HEK293T (cell line): ENCODE measurements around the gene CFAP58.

Experiments
- CTCF ChIA-PET: fragments of 350-600 bp; formaldehyde crosslinking; extraction: SDS; loops from one replicate; lab custom pipeline; 2021; ENCODE audit warnings: antibody characterized with exemption, inconsistent platforms; lab: Yijun Ruan, JAX
- POLR2A ChIA-PET: fragments of 350-600 bp; formaldehyde crosslinking; extraction: SDS; loops from one replicate; lab custom pipeline; 2020; ENCODE audit warnings: antibody characterized with exemption, inconsistent platforms; lab: Yijun Ruan, JAX
- DNase-seq: peaks from one replicate; pipeline ENCODE4 v3.0.0; 2012; ENCODE audit warnings: mixed read lengths; ENCODE audit errors: extremely low spot score
- ARNT ChIP-seq: fragments of 450-650 bp; IDR thresholded peaks from 2 replicates; pipeline ENCODE4 v1.6.1; 2017; ENCODE audit warnings: mild to moderate bottlenecking
- BHLHE40 ChIP-seq: fragments of 450-650 bp; IDR thresholded peaks from 2 replicates; pipeline ENCODE4 v1.6.1; 2016; ENCODE audit warnings: mild to moderate bottlenecking, moderate library complexity, borderline replicate concordance
- CTBP1 ChIP-seq: fragments of 450-650 bp; IDR thresholded peaks from 2 replicates; pipeline ENCODE4 v1.6.1; 2016; ENCODE audit warnings: borderline replicate concordance
- ELF4 ChIP-seq: fragments of 450-650 bp; IDR thresholded peaks from 2 replicates; pipeline ENCODE4 v1.6.1; 2017; ENCODE audit warnings: antibody characterized with exemption
- FOXA1 ChIP-seq: fragments of 450-650 bp; IDR thresholded peaks from 2 replicates; pipeline ENCODE4 v1.6.1; 2016; ENCODE audit warnings: mild to moderate bottlenecking
- FOXK2 ChIP-seq: fragments of 450-650 bp; IDR thresholded peaks from 2 replicates; pipeline ENCODE4 v1.6.1; 2016; ENCODE audit warnings: mild to moderate bottlenecking
- FOXM1 ChIP-seq: fragments of 450-650 bp; IDR thresholded peaks from 2 replicates; pipeline ENCODE4 v1.6.1; 2017; ENCODE audit warnings: mild to moderate bottlenecking, borderline replicate concordance
- HDGF ChIP-seq: fragments of 450-650 bp; IDR thresholded peaks from 2 replicates; pipeline ENCODE4 v1.6.1; 2017; ENCODE audit warnings: antibody characterized with exemption, borderline replicate concordance
- L3MBTL2 ChIP-seq: fragments of 450-650 bp; conservative IDR thresholded peaks from 2 replicates; pipeline ENCODE4 v1.6.1; 2016; ENCODE audit warnings: mild to moderate bottlenecking
- LEF1 ChIP-seq: fragments of 450-650 bp; IDR thresholded peaks from 2 replicates; pipeline ENCODE4 v1.6.1; 2017; ENCODE audit warnings: mild to moderate bottlenecking, borderline replicate concordance
- NFRKB ChIP-seq: fragments of 450-650 bp; IDR thresholded peaks from 2 replicates; pipeline ENCODE4 v1.6.1; 2016; ENCODE audit warnings: mild to moderate bottlenecking, moderate library complexity
- SP1 ChIP-seq: fragments of 450-650 bp; IDR thresholded peaks from 2 replicates; pipeline ENCODE4 v1.6.1; 2017
- SUZ12 ChIP-seq: fragments of 450-650 bp; IDR thresholded peaks from 2 replicates; pipeline ENCODE4 v1.6.1; 2016; ENCODE audit warnings: mild to moderate bottlenecking
- TARDBP ChIP-seq: fragments of 450-650 bp; IDR thresholded peaks from 2 replicates; pipeline ENCODE4 v1.6.1; 2016
- ZNF384 ChIP-seq: fragments of 450-650 bp; IDR thresholded peaks from 2 replicates; pipeline ENCODE4 v1.6.1; 2016
- TF ChIP-seq, protein P1 (sequence below): fragments of 450-650 bp; IDR thresholded peaks from 2 replicates; pipeline ENCODE4 v1.6.1; 2016

The CFAP58 gene

DNA sequence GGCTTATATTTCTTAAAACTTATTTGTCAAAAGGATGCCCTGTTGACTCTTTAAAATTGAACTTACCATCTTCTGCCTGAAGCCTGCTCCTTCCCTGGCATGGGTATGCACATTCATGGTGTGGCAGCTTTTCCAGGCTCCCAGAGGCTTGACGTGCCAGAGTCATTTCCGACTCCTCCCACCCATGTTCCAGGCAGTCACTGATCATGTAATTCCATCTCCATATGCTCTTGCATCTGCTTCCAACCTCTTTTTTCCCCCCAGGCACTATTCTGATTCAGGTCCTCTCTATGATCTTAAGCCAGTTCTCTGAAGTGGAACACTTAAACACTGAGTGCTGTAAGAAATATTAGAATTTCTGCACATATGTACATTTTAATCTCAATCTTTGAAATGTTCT lies 82.2 kb downstream of the CFAP58 start:
- POLR2A ChIA-PET = no interaction called here
- no peak for TF ChIP-seq HDGF
- TF ChIP-seq ARNT = no peak
- no peak for TF ChIP-seq SUZ12
- TF ChIP-seq CTBP1 = no peak
- TF ChIP-seq SP1 = no peak
- TF ChIP-seq NFRKB = no peak
- no peak for TF ChIP-seq FOXK2
- no peak for TF ChIP-seq ELF4
- TF ChIP-seq LEF1 = no peak
- TF ChIP-seq TARDBP = no peak
- TF ChIP-seq BHLHE40 = no peak
- TF ChIP-seq, protein P1, sequence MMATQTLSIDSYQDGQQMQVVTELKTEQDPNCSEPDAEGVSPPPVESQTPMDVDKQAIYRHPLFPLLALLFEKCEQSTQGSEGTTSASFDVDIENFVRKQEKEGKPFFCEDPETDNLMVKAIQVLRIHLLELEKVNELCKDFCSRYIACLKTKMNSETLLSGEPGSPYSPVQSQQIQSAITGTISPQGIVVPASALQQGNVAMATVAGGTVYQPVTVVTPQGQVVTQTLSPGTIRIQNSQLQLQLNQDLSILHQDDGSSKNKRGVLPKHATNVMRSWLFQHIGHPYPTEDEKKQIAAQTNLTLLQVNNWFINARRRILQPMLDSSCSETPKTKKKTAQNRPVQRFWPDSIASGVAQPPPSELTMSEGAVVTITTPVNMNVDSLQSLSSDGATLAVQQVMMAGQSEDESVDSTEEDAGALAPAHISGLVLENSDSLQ = no peak
- no peak for TF ChIP-seq FOXA1
- no peak for TF ChIP-seq L3MBTL2

DNA sequence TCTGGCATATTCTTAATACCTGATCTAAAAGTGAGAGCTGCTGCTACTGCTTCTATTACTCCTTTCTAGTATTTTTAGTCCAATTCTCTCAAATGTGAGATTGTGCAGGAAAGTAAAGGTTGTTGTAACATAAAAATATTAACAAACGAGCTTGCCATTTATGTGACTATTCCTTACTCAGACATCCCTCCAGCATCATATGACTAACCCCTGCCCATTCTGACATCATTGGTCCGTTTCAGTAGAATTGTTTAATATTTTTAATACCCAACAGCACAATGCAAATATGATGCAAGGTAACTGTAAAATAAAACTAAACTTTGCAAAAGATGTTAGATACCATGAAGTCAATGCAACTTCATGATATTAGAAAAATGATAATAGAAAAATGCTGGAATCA lies 83.6 kb downstream of the CFAP58 start:
- CTCF ChIA-PET = no interaction called here
- TF ChIP-seq ARNT (no peak), SP1 (no peak), CTBP1 (no peak), SUZ12 (no peak), BHLHE40 (no peak), L3MBTL2 (no peak), NFRKB (no peak), FOXM1 (no peak), FOXA1 (no peak), ELF4 (no peak), LEF1 (no peak), TARDBP (no peak)
- POLR2A ChIA-PET = no interaction called here
- no peak for DNase-seq

More for the DNA sequence above, 82.2 kb downstream of the CFAP58 start:
- no peak for DNase-seq
- CTCF ChIA-PET = no interaction called here

DNA sequence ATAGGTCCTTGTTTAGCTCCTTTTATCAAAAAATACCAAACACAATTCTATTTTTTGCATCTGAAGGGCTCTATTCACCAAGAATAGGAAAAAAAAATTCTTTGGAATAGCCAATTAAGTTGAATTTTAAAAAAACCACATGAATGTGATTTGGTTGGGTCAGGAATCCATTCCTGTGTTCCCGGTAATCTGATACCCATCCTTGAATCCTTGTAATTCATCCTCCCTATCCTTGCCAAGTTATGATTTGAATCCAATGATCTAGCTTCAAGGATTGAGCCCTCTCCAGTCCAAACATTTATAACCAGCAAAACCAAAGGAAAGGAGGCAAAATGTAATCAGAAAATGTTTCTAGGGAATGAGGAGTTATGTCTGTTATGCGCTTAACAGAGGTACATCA lies 86.6 kb downstream of the CFAP58 start:
- CTCF ChIA-PET = interaction anchor here (0.6 to 0.7 kb wide), 2 partner anchors 10 to 180 kb away, joined by 3 read pairs; no protein-coding TSS in a partner anchor
- no peak for DNase-seq
- POLR2A ChIA-PET = no interaction called here
- TF ChIP-seq LEF1 (no peak), FOXM1 (no peak), HDGF (no peak), ZNF384 (no peak), SP1 (no peak), BHLHE40 (no peak), SUZ12 (no peak), CTBP1 (no peak), ELF4 (no peak), NFRKB (no peak), ARNT (no peak), FOXK2 (no peak), L3MBTL2 (no peak), TARDBP (no peak)
- TF ChIP-seq, protein P1 = no peak

DNA sequence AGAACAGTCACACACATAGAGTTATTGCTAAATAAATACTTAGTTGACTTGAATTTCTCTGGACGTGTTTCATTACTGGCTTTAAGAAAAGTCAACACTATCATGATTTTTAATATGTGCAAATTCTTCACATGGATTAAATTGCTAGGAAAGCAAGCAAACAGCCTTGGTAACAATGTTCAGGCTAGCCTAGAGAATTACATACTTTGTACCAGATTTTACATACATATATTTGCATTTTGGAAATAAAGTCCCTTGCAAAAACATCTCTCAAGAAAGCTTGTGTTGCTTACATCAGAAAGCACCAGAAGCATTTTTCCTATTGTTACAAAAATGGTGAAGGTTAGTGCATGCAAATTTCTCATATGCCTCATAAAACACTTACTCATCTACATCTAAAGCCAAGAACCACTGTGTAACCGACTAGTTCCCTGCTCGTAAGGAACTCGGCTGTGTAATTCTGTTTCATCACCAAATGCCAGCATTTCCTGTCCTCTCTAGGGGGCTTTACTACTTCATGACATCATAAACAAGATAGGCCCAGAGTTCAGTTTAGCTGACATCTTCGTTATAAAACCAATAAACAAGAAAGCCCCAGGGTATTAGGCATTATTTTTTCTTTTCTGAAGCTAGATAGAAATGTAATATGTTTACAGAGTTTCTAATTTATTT lies 87.8 kb downstream of the CFAP58 start:
- DNase-seq = no peak
- ChIA-PET CTCF (no interaction called here), POLR2A (no interaction called here)
- no peak for TF ChIP-seq BHLHE40
- no peak for TF ChIP-seq LEF1
- no peak for TF ChIP-seq L3MBTL2
- no peak for TF ChIP-seq TARDBP
- TF ChIP-seq CTBP1 = no peak

DNA sequence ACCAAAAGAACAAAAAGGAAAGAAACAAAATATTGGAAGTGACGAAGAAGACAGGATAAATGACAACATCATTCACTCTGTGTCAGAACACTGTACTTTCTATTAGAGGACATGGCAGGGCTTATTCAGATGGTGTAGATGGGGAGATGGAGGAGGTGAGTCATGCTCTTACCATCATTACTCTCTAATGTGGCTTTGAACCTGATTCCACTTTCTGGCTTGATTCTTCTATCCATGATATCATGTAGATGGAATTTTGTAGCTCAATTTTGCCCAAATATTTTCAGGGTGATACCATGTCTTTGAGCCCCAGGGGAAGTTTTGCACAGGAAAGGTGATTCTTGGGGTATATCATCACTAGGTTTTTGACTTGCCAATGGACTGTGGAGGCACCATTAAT lies 91.7 kb downstream of the CFAP58 start:
- ChIA-PET POLR2A (no interaction called here), CTCF (no interaction called here)
- TF ChIP-seq SUZ12 (no peak), L3MBTL2 (no peak), NFRKB (no peak), SP1 (no peak), BHLHE40 (no peak), ARNT (no peak)
- TF ChIP-seq, protein P1 = no peak
- no peak for DNase-seq

DNA sequence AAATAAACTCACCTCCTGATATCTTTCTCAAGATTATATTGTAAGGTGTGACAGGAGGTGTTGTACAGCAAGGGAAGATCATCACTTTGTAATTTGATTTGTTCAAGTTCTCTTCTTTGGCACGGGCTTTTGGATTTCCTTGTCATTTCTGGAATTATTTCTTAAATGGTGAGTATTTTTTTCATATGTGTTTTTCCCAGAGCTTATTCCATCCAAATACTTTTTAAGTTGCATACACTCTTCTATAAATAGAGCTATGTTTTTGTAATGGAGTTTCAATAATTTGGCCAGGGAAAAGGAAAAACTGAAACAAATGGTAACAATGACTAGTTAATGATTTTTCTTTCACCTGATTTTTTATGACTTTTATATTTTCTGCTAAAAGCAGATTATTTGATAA lies 92.5 kb downstream of the CFAP58 start:
- ChIA-PET CTCF (no interaction called here), POLR2A (no interaction called here)
- DNase-seq = no peak
- no peak for TF ChIP-seq NFRKB

DNA sequence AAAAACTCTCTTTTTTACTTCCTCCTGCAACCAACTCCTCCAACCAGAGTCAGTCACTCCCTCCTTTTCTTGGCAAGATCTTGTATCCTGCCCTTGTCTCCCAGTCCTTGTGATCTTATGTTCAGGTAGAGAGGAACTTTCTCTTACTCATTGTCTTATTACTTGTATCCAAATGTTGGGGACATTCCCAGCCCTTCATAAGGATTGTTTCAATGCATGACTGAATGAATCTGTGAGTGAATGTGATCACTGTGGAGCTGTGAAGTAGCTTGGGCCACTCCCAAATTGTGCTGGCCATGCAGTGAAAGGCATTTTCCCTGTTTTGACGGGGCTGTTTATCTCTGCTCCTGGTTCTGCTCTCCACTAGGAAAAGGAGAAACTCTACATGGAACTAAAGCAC lies 93.7 kb downstream of the CFAP58 start:
- TF ChIP-seq L3MBTL2 = no peak
- no peak for TF ChIP-seq LEF1
- TF ChIP-seq SP1 = no peak
- no peak for TF ChIP-seq ARNT
- TF ChIP-seq FOXK2 = no peak
- no peak for TF ChIP-seq ZNF384
- no peak for TF ChIP-seq CTBP1
- TF ChIP-seq TARDBP = no peak
- no peak for TF ChIP-seq FOXM1
- POLR2A ChIA-PET = no interaction called here

More for the DNA sequence above, 93.7 kb downstream of the CFAP58 start:
- CTCF ChIA-PET = no interaction called here
- DNase-seq = no peak
